KMS-11 (cell line): Measurements from ENCODE around the gene SLC22A17.

Experiments
- H2AFZ ChIP-seq: fragments of 200-600 bp; sonication (generic); 2 replicates; pipeline ENCODE4 v1.6.1; 2016; ENCODE audit warnings: antibody characterized with exemption, mixed run types, low read depth
- H3K27ac ChIP-seq: fragments of 200-600 bp; sonication (generic); 2 replicates; pipeline ENCODE4 v1.6.1; 2016; ENCODE audit warnings: mild to moderate bottlenecking, mixed run types
- H3K27me3 ChIP-seq: fragments of 200-600 bp; sonication (generic); 2 replicates; pipeline ENCODE4 v1.6.1; 2017; ENCODE audit warnings: mild to moderate bottlenecking, low read depth, mixed run types, moderate library complexity; ENCODE audit not compliant: insufficient read depth
- H3K36me3 ChIP-seq: fragments of 200-600 bp; sonication (generic); 2 replicates; pipeline ENCODE4 v1.6.1; 2017; ENCODE audit warnings: mild to moderate bottlenecking, mixed run types; ENCODE audit not compliant: insufficient read depth
- H3K4me1 ChIP-seq: fragments of 200-600 bp; sonication (generic); 2 replicates; pipeline ENCODE4 v1.6.1; 2016; ENCODE audit warnings: mild to moderate bottlenecking, low read depth, mixed run types; ENCODE audit not compliant: poor library complexity, severe bottlenecking
- H3K4me2 ChIP-seq: fragments of 200-600 bp; sonication (generic); 2 replicates; pipeline ENCODE4 v1.7.0; 2016; ENCODE audit warnings: mild to moderate bottlenecking, mixed run types
- H3K4me3 ChIP-seq: fragments of 200-600 bp; sonication (generic); IDR thresholded peaks from 2 replicates; pipeline ENCODE4 v1.6.1; 2017; ENCODE audit warnings: low read depth, low read length, mixed read lengths; ENCODE audit not compliant: insufficient read depth
- H3K79me2 ChIP-seq: fragments of 200-600 bp; sonication (generic); 2 replicates; pipeline ENCODE4 v1.6.1; 2016; ENCODE audit warnings: low read depth, mixed run types; ENCODE audit not compliant: insufficient read depth
- H3K9ac ChIP-seq: fragments of 200-600 bp; sonication (generic); 2 replicates; pipeline ENCODE4 v1.6.1; 2016; ENCODE audit warnings: mild to moderate bottlenecking, mixed run types
- H4K20me1 ChIP-seq: fragments of 200-600 bp; sonication (generic); 2 replicates; pipeline ENCODE4 v1.6.1; 2016; ENCODE audit warnings: mild to moderate bottlenecking, mixed run types; ENCODE audit not compliant: insufficient read depth
- TF ChIP-seq, protein P1 (sequence below): fragments of 200-600 bp; sonication (generic); conservative IDR thresholded peaks from 2 replicates; pipeline ENCODE4 v1.6.1; 2017; ENCODE audit warnings: low read depth, mild to moderate bottlenecking, antibody characterized with exemption, low read length, moderate library complexity, mixed read lengths

SLC22A17 gene

DNA sequence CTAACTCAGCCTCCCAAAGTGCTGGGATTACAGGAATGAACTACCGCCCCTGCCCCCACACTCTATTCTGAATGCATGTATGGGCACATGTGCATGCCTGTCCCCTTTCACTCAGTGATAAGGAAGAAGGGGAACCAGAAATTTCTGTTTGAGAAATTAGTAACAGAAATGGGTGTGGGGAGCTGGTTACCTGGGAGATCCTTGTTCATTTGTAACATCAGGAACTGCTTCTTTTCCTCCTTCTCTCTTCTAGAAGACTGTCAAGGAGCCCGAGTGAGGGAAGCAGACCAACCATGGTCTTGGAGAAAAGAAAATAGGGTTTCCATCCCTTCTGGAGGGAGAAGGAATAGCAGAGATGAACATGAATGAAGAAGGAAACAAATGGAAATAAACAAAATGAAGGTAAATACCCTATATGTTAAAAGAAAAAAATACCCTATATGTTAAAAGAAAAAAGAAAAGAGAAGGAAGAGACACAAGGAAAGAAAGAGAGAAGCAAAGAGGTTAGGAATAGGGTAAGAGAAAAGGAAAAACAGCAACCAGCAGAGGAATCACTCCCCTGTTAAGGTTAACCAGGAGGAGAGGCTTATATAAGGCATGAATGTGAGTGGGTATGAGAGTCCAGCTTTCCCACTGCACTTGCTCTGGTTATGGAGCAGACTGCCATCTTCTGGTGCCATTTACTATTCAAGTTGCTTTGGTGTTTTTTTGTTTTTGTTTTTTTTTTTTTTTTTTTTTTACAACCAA is 53.3 kb downstream of the SLC22A17 start:
- TF ChIP-seq, protein P1, sequence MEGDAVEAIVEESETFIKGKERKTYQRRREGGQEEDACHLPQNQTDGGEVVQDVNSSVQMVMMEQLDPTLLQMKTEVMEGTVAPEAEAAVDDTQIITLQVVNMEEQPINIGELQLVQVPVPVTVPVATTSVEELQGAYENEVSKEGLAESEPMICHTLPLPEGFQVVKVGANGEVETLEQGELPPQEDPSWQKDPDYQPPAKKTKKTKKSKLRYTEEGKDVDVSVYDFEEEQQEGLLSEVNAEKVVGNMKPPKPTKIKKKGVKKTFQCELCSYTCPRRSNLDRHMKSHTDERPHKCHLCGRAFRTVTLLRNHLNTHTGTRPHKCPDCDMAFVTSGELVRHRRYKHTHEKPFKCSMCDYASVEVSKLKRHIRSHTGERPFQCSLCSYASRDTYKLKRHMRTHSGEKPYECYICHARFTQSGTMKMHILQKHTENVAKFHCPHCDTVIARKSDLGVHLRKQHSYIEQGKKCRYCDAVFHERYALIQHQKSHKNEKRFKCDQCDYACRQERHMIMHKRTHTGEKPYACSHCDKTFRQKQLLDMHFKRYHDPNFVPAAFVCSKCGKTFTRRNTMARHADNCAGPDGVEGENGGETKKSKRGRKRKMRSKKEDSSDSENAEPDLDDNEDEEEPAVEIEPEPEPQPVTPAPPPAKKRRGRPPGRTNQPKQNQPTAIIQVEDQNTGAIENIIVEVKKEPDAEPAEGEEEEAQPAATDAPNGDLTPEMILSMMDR = no peak
- no peaks in the 10 kb centered on the region for H4K20me1 ChIP-seq
- peaks cover 19% of the 10 kb centered on the region for H3K4me1 ChIP-seq
- no peak overlapping the region for H3K4me2 ChIP-seq
- H3K79me2 ChIP-seq = 0 out of 2 replicates have a peak, but pooled peaks cover 5% of the 10 kb centered on the region
- H3K36me3 ChIP-seq = no peaks in the 10 kb centered on the region
- no peaks in the 10 kb centered on the region for H3K27me3 ChIP-seq
- H3K4me3 ChIP-seq = no peak overlapping the region
- no peak overlapping the region for H2AFZ ChIP-seq
- no peak overlapping the region for H3K27ac ChIP-seq
- H3K9ac ChIP-seq = no peak overlapping the region

DNA sequence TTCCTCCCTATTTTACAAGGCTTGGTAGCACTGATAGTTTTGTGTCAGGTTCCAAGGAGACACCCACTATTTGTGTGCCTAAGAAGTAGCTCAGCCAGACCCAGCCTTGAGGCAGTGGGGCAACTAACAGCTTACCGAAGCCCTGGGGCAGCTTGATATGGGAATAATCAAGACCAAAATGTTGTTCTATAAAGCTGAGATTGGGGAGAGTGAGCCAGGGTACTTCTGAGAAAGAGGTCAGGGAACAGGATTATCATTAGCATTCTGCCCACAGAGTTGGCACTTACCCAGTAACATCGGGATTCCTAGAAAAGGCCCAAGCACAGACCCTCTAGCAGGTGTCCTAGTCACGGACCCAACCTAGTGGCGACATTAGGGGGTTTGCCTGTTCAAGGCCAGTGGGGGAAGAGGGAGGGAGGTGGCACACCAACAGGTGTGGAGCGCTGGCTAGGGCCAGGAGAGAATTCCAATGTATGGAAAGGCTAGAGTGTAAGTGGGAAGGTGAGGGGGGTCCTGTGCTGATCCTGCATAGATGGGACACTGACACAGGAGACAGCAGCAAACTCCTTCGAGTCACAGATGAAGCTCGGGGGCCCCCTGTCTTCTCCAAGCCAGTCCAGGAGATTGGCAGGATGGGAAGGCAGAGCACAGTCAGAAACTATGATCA is 54.9 kb downstream of the SLC22A17 start:
- no peaks in the 10 kb centered on the region for H3K36me3 ChIP-seq

DNA sequence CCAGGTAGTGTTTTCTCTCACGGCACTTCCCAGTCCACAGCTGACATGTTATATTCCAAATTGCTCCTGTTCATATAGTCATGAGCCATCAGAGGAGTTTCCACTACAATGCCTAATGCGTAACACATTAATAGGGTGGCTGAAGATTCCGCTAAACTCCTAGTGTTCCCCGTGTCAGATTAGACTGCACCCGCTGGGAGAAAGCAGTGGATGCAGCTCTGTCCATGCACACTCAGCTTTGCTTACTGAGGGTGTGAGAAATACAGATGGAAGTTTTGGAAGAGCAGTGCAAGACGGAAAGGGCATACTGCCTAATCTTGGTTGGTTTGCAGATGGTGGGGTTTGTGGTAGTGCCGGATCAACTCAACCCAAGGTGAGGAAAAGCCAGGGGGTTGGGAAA is 55.6 kb downstream of the SLC22A17 start:
- no peaks in the 10 kb centered on the region for H3K36me3 ChIP-seq
- H4K20me1 ChIP-seq = no peaks in the 10 kb centered on the region
- peaks cover 19% of the 10 kb centered on the region for H3K4me1 ChIP-seq
- TF ChIP-seq, protein P1 = no peak
- no peak overlapping the region for H3K27ac ChIP-seq
- H3K79me2 ChIP-seq = 0 out of 2 replicates have a peak, but pooled peaks cover 5% of the 10 kb centered on the region
- no peak overlapping the region for H2AFZ ChIP-seq
- no peak overlapping the region for H3K4me2 ChIP-seq
- no peaks in the 10 kb centered on the region for H3K27me3 ChIP-seq
- H3K4me3 ChIP-seq = no peak overlapping the region
- no peak overlapping the region for H3K9ac ChIP-seq

More for the DNA sequence above, 54.9 kb downstream of the SLC22A17 start:
- Histone ChIP-seq H3K4me1 (peaks cover 19% of the 10 kb centered on the region), H3K4me2 (no peak overlapping the region), H3K9ac (no peak overlapping the region), H3K79me2 (0 out of 2 replicates have a peak, but pooled peaks cover 5% of the 10 kb centered on the region), H2AFZ (no peak overlapping the region), H3K4me3 (no peak overlapping the region), H3K27ac (no peak overlapping the region), H3K27me3 (no peaks in the 10 kb centered on the region), H4K20me1 (no peaks in the 10 kb centered on the region)
- TF ChIP-seq, protein P1 = no peak
